HL-60 (cell line): ENCODE results near the gene MRPL4.

Source experiments
- DNase-seq, 2 experiments: peaks; one replicate each; pipeline ENCODE4 v3.0.0-alpha.2; 2010 to 2020; ENCODE audit warnings: low read depth in 1 of 2, low spot score in 1 of 2
- H3K27ac ChIP-seq: fragments of 250-450 bp; sonication (Bioruptor Pico); replicated peaks from 2 replicates; pipeline ENCODE4 v1.5.1; 2020; ENCODE audit warnings: mild to moderate bottlenecking, moderate library complexity
- H3K27me3 ChIP-seq: fragments of 250-450 bp; sonication (Bioruptor Pico); 2 replicates; pipeline ENCODE4 v1.5.1; 2021; ENCODE audit warnings: mild to moderate bottlenecking, moderate library complexity; ENCODE audit not compliant: insufficient read depth, poor library complexity, severe bottlenecking
- H3K4me3 ChIP-seq: replicated peaks from 2 replicates; pipeline ENCODE4 v1.5.1; 2011; ENCODE audit warnings: mild to moderate bottlenecking, control low read depth, low read length; ENCODE audit not compliant: insufficient read depth
- GABPA ChIP-seq: IDR thresholded peaks from 2 replicates; pipeline ENCODE4 v1.6.1; 2012; ENCODE audit warnings: low read depth
- POLR2AphosphoS5 ChIP-seq: IDR thresholded peaks from 2 replicates; pipeline ENCODE4 v1.6.1; 2012; ENCODE audit warnings: low read depth
- REST ChIP-seq: IDR thresholded peaks from 2 replicates; pipeline ENCODE4 v1.6.1; 2012; ENCODE audit warnings: low read depth; ENCODE audit not compliant: insufficient replicate concordance
- SPI1 ChIP-seq: IDR thresholded peaks from 2 replicates; pipeline ENCODE4 v1.6.1; 2012; ENCODE audit warnings: low read depth, mild to moderate bottlenecking, borderline replicate concordance
- TF ChIP-seq, protein P1 (sequence below): IDR thresholded peaks from one replicate; pipeline ENCODE4 v1.5.1; 2011; ENCODE audit warnings: low read length, control low read depth, inconsistent platforms; ENCODE audit not compliant: insufficient read depth

The MRPL4 gene

GRCh38 chr19:10255358-10255757 lies 3.3 kb downstream of the MRPL4 start:
- Histone ChIP-seq H3K4me3 (no peak overlapping the region), H3K27me3 (no peaks in the 10 kb centered on the region), H3K27ac (no peak overlapping the region)
- no peak for DNase-seq
- TF ChIP-seq, protein P1, sequence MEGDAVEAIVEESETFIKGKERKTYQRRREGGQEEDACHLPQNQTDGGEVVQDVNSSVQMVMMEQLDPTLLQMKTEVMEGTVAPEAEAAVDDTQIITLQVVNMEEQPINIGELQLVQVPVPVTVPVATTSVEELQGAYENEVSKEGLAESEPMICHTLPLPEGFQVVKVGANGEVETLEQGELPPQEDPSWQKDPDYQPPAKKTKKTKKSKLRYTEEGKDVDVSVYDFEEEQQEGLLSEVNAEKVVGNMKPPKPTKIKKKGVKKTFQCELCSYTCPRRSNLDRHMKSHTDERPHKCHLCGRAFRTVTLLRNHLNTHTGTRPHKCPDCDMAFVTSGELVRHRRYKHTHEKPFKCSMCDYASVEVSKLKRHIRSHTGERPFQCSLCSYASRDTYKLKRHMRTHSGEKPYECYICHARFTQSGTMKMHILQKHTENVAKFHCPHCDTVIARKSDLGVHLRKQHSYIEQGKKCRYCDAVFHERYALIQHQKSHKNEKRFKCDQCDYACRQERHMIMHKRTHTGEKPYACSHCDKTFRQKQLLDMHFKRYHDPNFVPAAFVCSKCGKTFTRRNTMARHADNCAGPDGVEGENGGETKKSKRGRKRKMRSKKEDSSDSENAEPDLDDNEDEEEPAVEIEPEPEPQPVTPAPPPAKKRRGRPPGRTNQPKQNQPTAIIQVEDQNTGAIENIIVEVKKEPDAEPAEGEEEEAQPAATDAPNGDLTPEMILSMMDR = no peak
- TF ChIP-seq GABPA = no peak

DNA sequence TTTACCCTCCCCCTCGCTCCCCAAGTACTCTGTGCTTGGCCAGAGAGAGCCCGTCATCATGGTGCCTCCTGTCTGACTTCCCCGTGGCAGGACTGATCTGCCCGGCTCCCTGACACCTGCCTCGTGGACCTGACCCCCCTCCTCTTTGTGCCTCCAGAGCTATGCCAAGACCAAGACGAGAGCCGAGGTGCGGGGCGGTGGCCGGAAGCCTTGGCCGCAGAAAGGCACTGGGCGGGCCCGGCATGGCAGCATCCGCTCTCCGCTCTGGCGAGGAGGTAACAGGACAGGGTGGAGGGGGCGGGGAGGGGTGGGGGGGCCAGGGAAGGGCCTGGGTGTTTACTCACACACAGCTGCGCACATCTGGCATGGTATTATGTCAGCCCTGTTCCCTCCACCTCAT lies 4.5 kb downstream of the MRPL4 start:
- no peak for DNase-seq
- no peaks in the 10 kb centered on the region for H3K27me3 ChIP-seq
- no peak overlapping the region for H3K27ac ChIP-seq
- no peak overlapping the region for H3K4me3 ChIP-seq
- TF ChIP-seq GABPA (no peak), POLR2AphosphoS5 (no peak), REST (no peak), SPI1 (no peak)
- TF ChIP-seq, protein P1 = no peak

DNA sequence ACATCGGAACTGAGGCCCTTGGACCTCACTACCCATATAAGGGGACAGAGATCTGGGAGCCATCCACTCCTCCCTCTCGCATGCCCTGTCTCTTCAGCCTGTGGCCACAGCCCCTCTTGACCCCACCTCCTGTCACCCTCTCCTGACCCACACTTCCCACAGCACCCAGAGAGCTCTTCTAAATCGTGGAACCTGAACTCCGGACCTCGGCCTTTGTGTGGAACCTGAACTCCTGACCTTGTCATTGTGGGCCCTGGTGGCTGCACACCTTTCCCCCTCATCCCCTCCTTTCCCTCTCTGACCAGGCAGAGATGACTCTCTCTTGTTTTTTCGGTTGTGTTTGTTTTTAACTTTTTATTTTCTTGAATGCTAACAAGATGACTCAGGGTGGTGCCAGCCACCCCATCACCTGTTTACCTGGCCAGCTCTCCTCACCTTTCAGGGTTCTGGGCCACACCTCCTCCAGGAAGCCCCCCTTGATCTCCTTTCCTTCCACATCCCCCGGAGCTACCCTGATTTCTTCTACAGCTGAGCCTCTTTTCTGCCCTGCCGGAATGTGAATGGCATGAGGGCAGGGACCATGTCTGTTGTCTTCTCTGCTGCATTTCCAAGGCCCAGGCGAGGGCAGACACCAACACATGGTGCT lies 5.1 kb downstream of the MRPL4 start:
- DNase-seq = no peak
- H3K27ac ChIP-seq = no peak overlapping the region
- no peaks in the 10 kb centered on the region for H3K27me3 ChIP-seq
- TF ChIP-seq REST (no peak), GABPA (no peak), POLR2AphosphoS5 (no peak), SPI1 (no peak)
- TF ChIP-seq, protein P1 = no peak
- H3K4me3 ChIP-seq = no peak overlapping the region

GRCh38 chr19:10258080-10258710 lies 6.2 kb downstream of the MRPL4 start:
- Histone ChIP-seq H3K27me3 (no peaks in the 10 kb centered on the region), H3K4me3 (no peak overlapping the region), H3K27ac (no peak overlapping the region)
- no peak for TF ChIP-seq REST
- no peak; the same call in 1 of the 2 replicates for TF ChIP-seq POLR2AphosphoS5
- no peak for TF ChIP-seq GABPA
- TF ChIP-seq, protein P1 = no peak
- no peak for TF ChIP-seq SPI1
- no peak for DNase-seq
